NCI-H128 (cell line): ENCODE data around the gene CARS2.
"Not testable (repeated sequence)": the region's sequence is repeated elsewhere in the genome, so short reads cannot be mapped to it uniquely, and the experiment has no call there.

Experiments
- DNase-seq: peaks from one replicate; lab custom pipeline; 2025; ENCODE audit not compliant: unreplicated experiment; lab: John Stamatoyannopoulos, UW

Gene CARS2

GRCh38 chr13:110705826-110706569 is at the start of gene CARS2:
TSS of gene CARS2 (minus strand) at chr13:110706116. CDS start at chr13:110706093, 23 bp downstream.
- peak; percentile 84 for DNase-seq

- no peak for DNase-seq
Measured at GRCh38 chr13:110748271-110748670, 42.4 kb upstream of the CARS2 start.

GRCh38 chr13:110746438-110746837 is 40.5 kb upstream of the CARS2 start:
- DNase-seq = no peak

- no peak for DNase-seq
Measured at GRCh38 chr13:110743687-110744086, 37.8 kb upstream of the CARS2 start.

GRCh38 chr13:110737555-110737954 is 31.6 kb upstream of the CARS2 start:
- DNase-seq = no peak

GRCh38 chr13:110734561-110734960 is 28.6 kb upstream of the CARS2 start:
- DNase-seq = no peak

GRCh38 chr13:110731072-110731471 is 25.2 kb upstream of the CARS2 start:
- no peak for DNase-seq

- DNase-seq = no peak
Measured at GRCh38 chr13:110726726-110727125, 20.8 kb upstream of the CARS2 start.

- DNase-seq = not testable (repeated sequence)
Measured at GRCh38 chr13:110726153-110726552, 20.2 kb upstream of the CARS2 start.

- DNase-seq = no peak
Measured at GRCh38 chr13:110723598-110723997, 17.7 kb upstream of the CARS2 start.

- no peak for DNase-seq
Measured at GRCh38 chr13:110722971-110723370, 17.1 kb upstream of the CARS2 start.

- DNase-seq = no peak
Measured at GRCh38 chr13:110719036-110719710, 13.3 kb upstream of the CARS2 start.

- no peak for DNase-seq
Measured at GRCh38 chr13:110716247-110716515, 10.3 kb upstream of the CARS2 start.

- peak; percentile 96 for DNase-seq
Measured at GRCh38 chr13:110715395-110716246, 9.7 kb upstream of the CARS2 start.

- peak; percentile 59 for DNase-seq
Measured at GRCh38 chr13:110714797-110715394, 9.0 kb upstream of the CARS2 start.

- no peak for DNase-seq
Measured at GRCh38 chr13:110713981-110714796, 8.3 kb upstream of the CARS2 start.

- DNase-seq = no peak
Measured at GRCh38 chr13:110713642-110713952, 7.7 kb upstream of the CARS2 start, which contains the start of gene ING1. TSS of gene ING1 (plus strand) at chr13:110713700. CDS start at chr13:110714150, 450 bp downstream.

GRCh38 chr13:110712849-110713641 is 7.1 kb upstream of the CARS2 start:
- DNase-seq = peak; percentile 97

GRCh38 chr13:110712081-110712848 is 6.3 kb upstream of the CARS2 start:
- DNase-seq = peak; percentile 76
